Vagina (tissue), 2 donors: ENCODE results near the gene B4GALT7.

ENCODE experiments used
- CTCF ChIP-seq, 3 experiments: fragments of 450-650 bp in 2 of 3; fragments of 200-600 bp in 1 of 3; sonication (generic) in 1 of 3; IDR thresholded peaks; one replicate each; pipeline ENCODE4 v1.5.1; 2017 to 2019; ENCODE audit warnings: antibody characterized with exemption in 3 of 3, mild to moderate bottlenecking in 2 of 3, moderate library complexity in 2 of 3
- POLR2A ChIP-seq, 2 donors: fragments of 450-650 bp; IDR thresholded peaks; one replicate each; pipeline ENCODE4 v1.6.1; 2017; ENCODE audit warnings: antibody characterized with exemption in 2 of 2, mild to moderate bottlenecking in 2 of 2, moderate library complexity in 2 of 2

DNA sequence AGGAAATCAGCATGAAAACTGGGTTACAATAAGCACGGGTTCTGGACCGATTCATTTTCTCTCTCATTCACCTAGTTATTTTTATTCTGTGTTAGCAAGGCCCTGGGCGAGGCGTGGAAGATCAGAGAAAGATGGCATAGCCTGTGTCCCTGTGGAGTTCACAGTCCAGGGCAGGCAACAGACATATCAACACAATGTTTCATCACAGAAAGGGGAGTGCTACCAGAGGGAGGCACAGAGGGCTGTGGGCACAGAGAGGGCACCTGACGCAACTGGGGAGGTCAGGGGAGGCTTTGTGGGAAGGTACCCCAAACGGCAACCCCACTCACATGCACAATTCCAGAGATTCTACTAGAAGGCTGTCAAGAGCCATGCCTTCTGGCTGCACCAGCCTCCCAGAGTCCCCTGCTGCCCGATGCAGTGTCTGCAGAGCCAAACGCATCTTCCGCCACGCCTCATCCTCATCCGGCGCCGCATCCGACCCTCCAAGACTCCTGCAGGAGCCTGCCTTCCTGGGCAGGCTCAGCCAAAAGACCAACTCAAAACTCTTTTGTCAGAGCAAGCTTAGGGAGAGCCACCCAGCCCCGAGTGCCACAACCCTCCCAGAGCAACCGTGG, 47.0 kb upstream of the B4GALT7 start:
- no peak for TF ChIP-seq POLR2A (IDR thresholded peaks at IDR 0.05)
- TF ChIP-seq CTCF (IDR thresholded peaks at IDR 0.05) = no peak
